ENCODE data around the gene ASCC3. TPM values are rescaled to one million over a fixed set of nuclear protein-coding genes. Genes with fewer than 3 reads are reported as not detected.
"Not testable (repeated sequence)": the region's sequence is repeated elsewhere in the genome, so short reads cannot be mapped to it uniquely, and the experiment has no call there.

Gene ASCC3
- total RNA-seq, 2 experiments from 2014 or later, result 28.5 to 47.5 TPM

- BruUV-seq (replicated peaks), result no TSS peak
- intact Hi-C loops (cut with micrococcal nuclease; ENCODE audit: unreplicated experiment), result no loop called here
- H3K9me3 ChIP-seq (ENCODE audit: low read length), result no peaks in the 10 kb centered on the region
- no peaks in the 10 kb centered on the region for H4K20me1 ChIP-seq (ENCODE audit: insufficient read depth, low read length)
- ChIA-PET POLR2A (interaction anchor here (0.6 to 1.4 kb wide), 4 partner anchors 12 to 1429 kb away, joined by 3 to 4 read pairs (median 3); no protein-coding TSS in a partner anchor), CTCF (ENCODE audit: unreplicated experiment) (no interaction called here)
- no peak overlapping the region for H2AFZ ChIP-seq (ENCODE audit: low read length)
- DNase-seq (ENCODE audit: low spot score), result no peak
- TF ChIP-seq EZH2phosphoT487 (IDR thresholded peaks at IDR 0.05; ENCODE audit: borderline replicate concordance, low read depth, low read length), result no peak
- TF ChIP-seq CTCF (conservative IDR thresholded peaks at IDR 0.05; ENCODE audit: low read length), result no peak
- H3K36me3 ChIP-seq (ENCODE audit: insufficient read depth, low read length), result peaks cover 5% of the 10 kb centered on the region
- H3K27ac ChIP-seq (ENCODE audit: low read depth, low read length, poor library complexity, severe bottlenecking), result no peak overlapping the region
- H3K9me2 ChIP-seq (ENCODE audit: insufficient read depth, low read length), result no peaks in the 10 kb centered on the region
- no peak overlapping the region for H3K4me3 ChIP-seq (ENCODE audit: low read depth, low read length, poor library complexity, severe bottlenecking)
- H3K4me2 ChIP-seq (ENCODE audit: low read length), result no peak overlapping the region
- H3K79me2 ChIP-seq (ENCODE audit: insufficient read depth, low read depth, low read length), result peaks cover under 1% of the 10 kb centered on the region; the same call in 1 of the 2 replicates
- no peaks in the 10 kb centered on the region for H3K4me1 ChIP-seq (ENCODE audit: insufficient read depth, low read length, poor library complexity, severe bottlenecking)
Observed at GRCh38 chr6:100839419-100839818, 41.7 kb downstream of the ASCC3 start.

- CTCF ChIA-PET (ENCODE audit: unreplicated experiment), result no interaction called here
- Histone ChIP-seq H3K36me3 (ENCODE audit: insufficient read depth, low read length) (peaks cover 5% of the 10 kb centered on the region), H3K4me1 (ENCODE audit: insufficient read depth, low read length, poor library complexity, severe bottlenecking) (no peaks in the 10 kb centered on the region), H4K20me1 (ENCODE audit: insufficient read depth, low read length) (no peaks in the 10 kb centered on the region), H3K9me3 (ENCODE audit: low read length) (no peaks in the 10 kb centered on the region), H3K4me3 (ENCODE audit: low read depth, low read length, poor library complexity, severe bottlenecking) (no peak overlapping the region), H3K79me2 (ENCODE audit: insufficient read depth, low read depth, low read length) (peaks cover 4% of the 10 kb centered on the region; the same call in 1 of the 2 replicates), H3K9me2 (ENCODE audit: insufficient read depth, low read length) (no peaks in the 10 kb centered on the region), H3K4me2 (ENCODE audit: low read length) (no peak overlapping the region), H3K27ac (ENCODE audit: low read depth, low read length, poor library complexity, severe bottlenecking) (no peak overlapping the region), H2AFZ (ENCODE audit: low read length) (no peak overlapping the region)
- POLR2A ChIA-PET, result no interaction called here
- no TSS peak for BruUV-seq (replicated peaks)
- DNase-seq (ENCODE audit: low spot score), result no peak
- no peak for TF ChIP-seq CTCF (conservative IDR thresholded peaks at IDR 0.05; ENCODE audit: low read length)
- TF ChIP-seq EZH2phosphoT487 (IDR thresholded peaks at IDR 0.05; ENCODE audit: borderline replicate concordance, low read depth, low read length), result no peak
- intact Hi-C loops (cut with micrococcal nuclease; ENCODE audit: unreplicated experiment), result no loop called here
Observed at GRCh38 chr6:100838011-100838410, 43.1 kb downstream of the ASCC3 start.

GRCh38 chr6:100833972-100834574 lies 47.1 kb downstream of the ASCC3 start:
- CTCF ChIA-PET (ENCODE audit: unreplicated experiment), result no interaction called here
- Histone ChIP-seq H2AFZ (ENCODE audit: low read length) (no peak overlapping the region), H4K20me1 (ENCODE audit: insufficient read depth, low read length) (no peaks in the 10 kb centered on the region), H3K9me2 (ENCODE audit: insufficient read depth, low read length) (no peaks in the 10 kb centered on the region), H3K4me2 (ENCODE audit: low read length) (no peak overlapping the region), H3K79me2 (ENCODE audit: insufficient read depth, low read depth, low read length) (peaks cover 4% of the 10 kb centered on the region; the same call in 1 of the 2 replicates), H3K9me3 (ENCODE audit: low read length) (no peaks in the 10 kb centered on the region), H3K4me3 (ENCODE audit: low read depth, low read length, poor library complexity, severe bottlenecking) (no peak overlapping the region), H3K36me3 (ENCODE audit: insufficient read depth, low read length) (peaks cover 17% of the 10 kb centered on the region), H3K27ac (ENCODE audit: low read depth, low read length, poor library complexity, severe bottlenecking) (no peak overlapping the region), H3K4me1 (ENCODE audit: insufficient read depth, low read length, poor library complexity, severe bottlenecking) (no peaks in the 10 kb centered on the region)
- no peak for DNase-seq (ENCODE audit: low spot score)
- POLR2A ChIA-PET, result interaction anchor here (0.7 to 0.9 kb wide), 3 partner anchors 13 to 1030 kb away, joined by 3 read pairs; no protein-coding TSS in a partner anchor
- TF ChIP-seq CTCF (conservative IDR thresholded peaks at IDR 0.05; ENCODE audit: low read length), result no peak
- no peak for TF ChIP-seq EZH2phosphoT487 (IDR thresholded peaks at IDR 0.05; ENCODE audit: borderline replicate concordance, low read depth, low read length)
- intact Hi-C loops (cut with micrococcal nuclease; ENCODE audit: unreplicated experiment), result no loop called here
- no TSS peak for BruUV-seq (replicated peaks)

GRCh38 chr6:100829077-100829595 lies 52.0 kb downstream of the ASCC3 start:
- H3K79me2 ChIP-seq (ENCODE audit: insufficient read depth, low read depth, low read length); CTCF ChIA-PET (ENCODE audit: unreplicated experiment); H3K9me3 ChIP-seq (ENCODE audit: low read length); H3K4me1 ChIP-seq (ENCODE audit: insufficient read depth, low read length, poor library complexity, severe bottlenecking); H3K9me2 ChIP-seq (ENCODE audit: insufficient read depth, low read length); intact Hi-C loops (cut with micrococcal nuclease; ENCODE audit: unreplicated experiment); BruUV-seq (replicated peaks); H3K4me2 ChIP-seq (ENCODE audit: low read length); DNase-seq (ENCODE audit: low spot score); H2AFZ ChIP-seq (ENCODE audit: low read length); H3K27ac ChIP-seq (ENCODE audit: low read depth, low read length, poor library complexity, severe bottlenecking); H4K20me1 ChIP-seq (ENCODE audit: insufficient read depth, low read length); H3K4me3 ChIP-seq (ENCODE audit: low read depth, low read length, poor library complexity, severe bottlenecking): not testable (repeated sequence)
- H3K36me3 ChIP-seq (ENCODE audit: insufficient read depth, low read length), result peaks cover 20% of the 10 kb centered on the region
- POLR2A ChIA-PET, result interaction anchor here (0.5 to 1.2 kb wide), 4 partner anchors 20 to 540 kb away, joined by 3 to 4 read pairs (median 3); no protein-coding TSS in a partner anchor

Measured in OCI-LY7 (cell line).